Right lobe of liver (tissue), 4 donors: ENCODE data around the gene TMUB1.

Experiments used
- CTCF ChIP-seq, 4 donors: fragments of 200-600 bp in 3 of 4; fragments of 450-650 bp in 1 of 4; IDR thresholded peaks; one replicate each; pipeline versions ENCODE4 v1.5.1 to v1.8.0; 2016 to 2022; ENCODE audit warnings: antibody characterized with exemption in 4 of 4, mild to moderate bottlenecking in 2 of 4
- POLR2A ChIP-seq: fragments of 450-650 bp; IDR thresholded peaks from one replicate; pipeline ENCODE4 v1.6.1; 2017; ENCODE audit warnings: antibody characterized with exemption, mild to moderate bottlenecking
- donor health status: DM: no; HTN: no; CAD: no.
- donor health status: DM: no; HTN: no; CAD: no.
- donor health status: DM: no; HTN: yes; CAD: no.

- no peak for TF ChIP-seq POLR2A
- TF ChIP-seq CTCF (IDR thresholded peaks at IDR 0.05), result no peak
Observed at GRCh38 chr7:151040616-151041375, 42.5 kb downstream of the TMUB1 start.
